GM18511 (cell line): ENCODE results near the gene BORA.
"Not testable (repeated sequence)": the region's sequence is repeated elsewhere in the genome, so short reads cannot be mapped to it uniquely, and the experiment has no call there.

Experiments
- ATAC-seq: cut with Tn5 transposase; IDR thresholded peaks from one replicate; pipeline ENCODE4 v1.9.1; 2021; ENCODE audit warnings: mild to moderate bottlenecking, moderate library complexity; ENCODE audit not compliant: unreplicated experiment

The BORA gene

DNA sequence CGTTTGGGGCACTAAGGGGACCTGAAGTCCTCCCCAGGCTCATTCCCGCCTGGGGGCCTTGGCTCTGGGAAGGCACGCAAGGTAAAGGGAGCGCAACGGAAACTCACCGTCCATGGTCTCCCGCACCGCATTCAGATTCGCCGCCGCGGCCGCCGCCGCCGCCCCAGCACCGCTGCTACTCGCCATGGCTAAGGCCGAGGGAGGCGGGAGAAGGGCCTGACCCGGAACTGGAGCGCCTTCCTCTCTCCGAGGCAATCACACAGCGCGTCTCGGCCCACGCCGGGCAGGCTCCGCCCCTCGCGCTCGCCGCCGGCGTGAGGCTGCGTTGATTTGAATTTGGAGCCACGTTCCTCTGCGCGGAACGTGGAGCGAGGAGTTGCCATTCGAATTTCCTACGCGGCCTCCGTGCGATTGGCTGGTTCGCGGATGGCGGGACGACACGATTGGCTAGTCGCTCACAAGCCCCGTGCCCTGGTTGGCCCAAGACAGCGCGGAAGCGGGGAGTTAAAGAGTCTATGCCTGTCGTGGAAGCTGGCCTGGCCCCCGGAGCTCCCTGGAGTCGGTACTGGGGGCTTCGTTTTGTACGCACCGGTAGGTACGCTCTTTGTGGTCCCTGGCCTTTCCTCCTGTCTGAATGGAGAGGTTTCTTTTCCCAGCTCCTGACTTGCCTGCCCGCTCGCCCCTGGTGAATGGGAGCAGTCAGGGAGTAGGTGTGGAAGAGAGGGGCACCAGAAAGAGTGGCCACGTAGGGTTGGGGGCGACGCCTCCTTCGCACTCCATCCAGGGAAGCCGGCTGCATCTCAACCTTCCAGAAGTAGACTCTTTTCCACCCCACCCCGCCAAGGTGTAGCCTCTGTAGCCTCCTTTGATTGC is at the start of gene BORA, which contains the start of gene MZT1:
Gene BORA (plus strand): TSS at position 507 of the 873 bp plus-strand sequence. CDS start 1,018 bp downstream, outside the sequence.
Gene MZT1 (minus strand): TSS at position 213 of the 873 bp plus-strand sequence. CDS start 27 bp downstream, at position 186.
- ATAC-seq, result peak; percentile 94

GRCh38 chr13:72678312-72678711 is 49.4 kb upstream of the BORA start:
- no peak for ATAC-seq

DNA sequence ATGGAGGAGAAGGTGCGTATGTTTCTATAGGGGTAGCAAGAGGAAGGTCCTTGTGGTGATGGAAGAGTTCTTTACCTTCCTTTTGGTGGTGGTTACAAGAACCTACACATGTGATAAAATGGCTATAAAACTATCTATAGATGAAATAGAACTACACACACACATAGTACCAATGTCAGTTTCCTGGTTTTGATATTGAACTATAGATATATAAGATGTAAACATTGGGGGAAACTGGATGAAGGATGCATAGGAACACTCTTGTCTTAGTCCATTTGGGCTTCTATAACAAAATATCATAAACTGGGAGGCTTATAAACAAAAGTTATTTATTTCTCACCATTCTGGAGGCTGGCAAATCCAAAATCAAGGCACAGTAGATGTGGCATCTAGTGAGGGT is 47.4 kb upstream of the BORA start:
- no peak for ATAC-seq

GRCh38 chr13:72686766-72687165 is 41.0 kb upstream of the BORA start:
- ATAC-seq, result no peak

DNA sequence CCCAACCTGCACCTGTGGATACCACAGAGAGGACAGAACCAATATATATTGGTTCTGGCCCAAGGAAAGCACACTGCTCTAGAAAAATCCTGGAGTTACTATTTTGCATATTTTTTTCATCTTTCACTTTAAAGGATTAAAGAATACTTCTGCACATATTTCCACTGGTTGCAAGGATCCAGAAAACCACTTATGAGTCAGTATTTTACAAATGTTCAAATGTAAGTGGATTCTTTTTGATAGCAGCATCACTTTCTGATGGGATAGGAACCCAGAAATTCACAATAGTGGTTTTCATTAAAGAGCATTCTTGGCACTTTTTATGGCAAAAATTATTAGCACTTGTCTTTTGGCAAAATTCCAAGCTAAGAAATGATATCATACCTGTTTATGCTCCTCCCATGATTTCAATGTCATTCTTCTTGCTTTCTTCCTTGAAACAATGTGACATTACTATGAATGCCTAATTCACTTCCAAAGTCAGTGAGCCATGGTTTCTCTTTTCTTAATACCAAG is 38.5 kb upstream of the BORA start:
- ATAC-seq, result no peak

DNA sequence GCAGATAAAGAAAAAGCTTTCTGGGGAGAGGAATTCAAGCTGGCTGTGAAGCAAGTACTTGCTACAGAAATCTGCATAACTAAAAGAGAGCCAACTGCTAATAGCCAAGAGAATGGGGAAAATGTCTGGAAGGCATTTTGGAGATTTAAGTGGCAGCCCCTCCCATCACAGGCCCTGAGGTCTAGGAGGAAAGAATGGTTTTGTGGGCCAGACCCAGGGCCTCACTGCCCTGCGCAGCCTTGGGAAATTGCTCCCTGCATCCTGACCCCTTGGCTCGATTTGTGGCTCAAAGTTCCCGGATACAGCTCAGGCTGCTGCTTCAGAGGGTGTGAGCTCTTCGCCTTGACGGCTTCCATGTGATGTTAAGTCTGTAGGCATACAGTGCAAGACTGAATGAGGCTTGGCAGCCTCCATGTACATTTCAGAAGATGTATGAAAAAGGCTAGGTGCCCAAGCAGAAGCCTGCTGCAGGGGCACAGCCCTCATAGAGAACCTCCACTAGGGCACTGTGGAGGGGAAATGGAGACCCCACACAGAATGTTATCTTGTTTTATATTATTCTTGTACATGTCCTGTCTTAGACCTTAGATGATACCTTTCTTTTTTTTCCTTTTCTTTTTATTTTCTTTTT is 34.7 kb upstream of the BORA start:
- ATAC-seq, result no peak

DNA sequence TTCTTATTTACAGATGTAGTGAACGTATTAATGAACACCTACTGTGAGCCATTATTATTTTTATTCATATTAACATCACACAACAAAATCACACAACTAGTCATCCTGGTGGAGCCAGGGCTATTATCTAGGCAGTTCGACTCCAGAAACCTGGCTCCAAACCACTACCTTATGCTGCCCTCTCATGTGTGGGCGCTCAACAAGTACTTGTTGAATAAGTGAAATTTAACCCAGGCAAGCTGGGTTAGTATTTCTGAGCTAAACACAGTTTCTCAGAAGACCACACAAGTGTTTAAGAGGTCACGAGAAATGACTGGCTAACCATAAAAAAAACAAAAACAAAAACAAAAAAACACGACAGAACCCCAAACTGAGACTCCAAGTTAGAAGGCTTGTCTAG is 33.9 kb upstream of the BORA start:
- no peak for ATAC-seq

DNA sequence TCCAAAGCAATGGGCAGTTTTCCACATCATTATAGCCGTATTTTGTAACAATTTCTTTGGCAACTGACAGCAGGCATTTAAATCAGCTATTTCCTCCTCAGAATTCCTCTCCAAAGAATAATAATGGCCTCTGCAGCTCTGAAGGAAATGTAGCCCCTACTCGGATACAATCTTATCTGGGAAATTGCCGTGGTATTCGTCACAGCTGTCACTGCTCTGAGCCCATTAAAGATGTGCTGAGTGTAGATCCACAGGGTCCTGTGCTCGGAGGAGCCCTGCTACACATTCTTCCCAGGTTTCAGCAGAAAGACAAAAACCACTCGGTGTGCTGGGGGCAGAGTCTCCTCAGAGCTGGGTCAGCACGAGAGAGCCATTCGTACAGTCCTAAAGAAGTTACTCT is 33.4 kb upstream of the BORA start:
- ATAC-seq, result no peak

DNA sequence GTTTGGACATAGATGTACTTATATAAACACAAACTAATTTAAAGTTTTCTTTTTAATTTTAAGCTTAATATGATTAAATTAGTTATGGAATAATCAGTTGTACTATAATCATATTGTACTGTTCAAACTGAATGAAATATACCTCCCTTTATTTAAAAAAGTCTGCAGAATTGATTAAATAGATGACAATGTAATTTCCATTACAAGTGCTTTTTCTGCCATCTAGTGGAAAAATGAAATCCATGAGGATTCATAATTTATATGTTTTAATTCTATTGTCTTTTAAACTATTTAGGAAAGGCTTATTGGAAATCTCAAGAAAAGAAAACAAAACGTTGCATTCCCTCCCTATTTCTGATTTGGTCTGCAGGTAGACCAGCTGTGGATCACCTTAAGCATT is 31.1 kb upstream of the BORA start:
- no peak for ATAC-seq

- no peak for ATAC-seq
These were observed 29.6 kb upstream of the BORA start for GRCh38 chr13:72698164-72698563.

GRCh38 chr13:72700509-72700908 is 27.2 kb upstream of the BORA start:
- ATAC-seq, result no peak

DNA sequence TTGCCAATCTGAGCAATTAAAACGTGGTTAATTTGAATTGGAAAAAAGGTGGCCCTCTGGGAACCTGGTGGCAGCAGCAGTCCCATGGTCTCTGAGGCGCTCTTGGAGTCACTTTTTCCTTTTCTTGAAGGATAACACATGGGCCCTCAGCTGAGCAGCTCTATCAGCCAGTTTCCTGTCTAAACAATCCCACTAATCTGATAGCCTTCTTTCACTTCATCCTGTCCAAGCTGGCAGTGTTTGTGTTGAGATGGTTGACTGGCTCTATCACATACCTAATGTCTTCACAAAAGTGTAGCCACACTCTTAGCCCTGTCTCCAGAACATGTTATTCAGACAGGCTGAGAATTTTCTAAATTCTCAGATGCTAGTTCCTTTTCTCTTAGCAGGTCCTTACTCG is 10.9 kb upstream of the BORA start:
- ATAC-seq, result no peak

GRCh38 chr13:72726185-72726584 is 1.5 kb upstream of the BORA start:
- not testable (repeated sequence) for ATAC-seq

DNA sequence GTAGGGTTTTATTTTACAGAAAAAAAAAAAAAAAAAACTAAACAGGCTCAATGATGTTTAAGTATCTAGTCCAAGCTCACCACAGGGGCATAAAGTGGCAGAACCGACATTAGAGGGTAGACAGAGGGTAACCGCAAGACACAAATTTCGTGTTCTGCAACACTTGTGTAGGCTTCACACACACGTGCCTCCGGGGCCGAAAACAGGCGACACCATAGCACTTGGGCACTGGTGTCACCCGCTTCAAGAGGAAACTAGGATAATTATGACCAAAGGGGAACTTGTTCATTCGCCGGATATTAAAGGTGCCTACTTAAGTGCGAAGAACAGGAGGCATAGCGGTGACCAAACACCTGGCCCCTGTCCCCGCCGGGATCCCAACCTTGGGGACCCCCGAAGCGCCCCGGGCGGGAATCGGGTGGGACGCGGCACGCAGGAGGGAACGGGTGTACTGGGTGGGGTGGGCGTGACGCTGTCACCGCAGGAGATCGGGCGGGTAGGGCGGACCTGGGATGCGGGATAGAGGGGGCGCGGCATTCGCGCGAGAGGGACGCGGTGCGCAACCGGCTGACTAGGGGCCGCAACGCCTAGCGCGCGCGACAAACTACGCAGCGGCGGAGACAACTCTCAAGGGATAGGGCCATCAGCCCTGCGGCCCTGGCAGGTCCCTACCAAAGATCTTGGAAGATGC is 852 bp upstream of the BORA start:
- peak; percentile 41 for ATAC-seq

DNA sequence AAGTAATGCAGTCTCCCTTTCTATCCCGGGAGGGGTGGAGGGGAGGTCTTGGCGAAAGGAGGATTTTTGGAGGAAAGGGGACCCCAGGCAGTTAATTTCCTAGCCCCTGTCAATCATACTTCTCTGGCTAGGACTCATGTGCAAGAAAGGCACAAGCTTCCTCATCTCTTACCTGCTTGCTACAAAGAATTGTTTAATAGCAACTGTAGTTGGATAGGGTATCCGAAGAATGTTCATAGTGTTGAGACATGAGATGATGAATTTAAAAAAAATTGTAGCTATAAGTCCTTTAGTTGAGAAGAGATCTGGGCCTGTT is 525 bp downstream of the BORA start:
- ATAC-seq, result no peak

- ATAC-seq, result no peak
These were observed 9.3 kb downstream of the BORA start for GRCh38 chr13:72737033-72737432.

- ATAC-seq, result no peak
These were observed 12.3 kb downstream of the BORA start for GRCh38 chr13:72740015-72740414.

GRCh38 chr13:72745260-72745659 is 17.5 kb downstream of the BORA start:
- ATAC-seq, result peak; percentile 68

DNA sequence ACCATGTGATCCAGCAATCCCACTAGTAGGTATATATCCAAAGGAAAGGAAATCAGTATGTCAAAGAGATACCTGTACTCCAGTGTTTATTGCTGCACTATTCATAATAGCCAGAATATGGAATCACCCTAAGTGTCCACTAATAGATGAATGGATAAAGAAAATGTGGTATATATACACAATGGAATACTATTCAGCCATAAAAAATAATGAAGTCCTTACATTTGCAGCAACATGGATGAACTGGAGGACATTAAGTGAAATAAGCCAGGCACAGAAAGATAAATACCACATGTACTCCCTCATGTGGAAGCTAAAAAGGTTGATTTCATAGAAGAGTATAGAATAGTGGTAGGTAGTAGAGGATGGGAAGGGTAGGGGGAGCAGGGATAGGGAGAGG is 23.5 kb downstream of the BORA start:
- no peak for ATAC-seq

- no peak for ATAC-seq
These were observed 26.4 kb downstream of the BORA start for GRCh38 chr13:72754111-72754510.

- ATAC-seq, result no peak
These were observed 30.2 kb downstream of the BORA start for GRCh38 chr13:72757792-72758535.
